GM13977 (cell line): ENCODE data around the gene ENTPD8.

Experiments
- DNase-seq: peaks from one replicate; pipeline ENCODE4 v3.0.0; 2012; ENCODE audit warnings: low spot score
- CTCF ChIP-seq: IDR thresholded peaks from 2 replicates; pipeline ENCODE4 v1.5.1; 2012; ENCODE audit warnings: mild to moderate bottlenecking, control low read depth; ENCODE audit not compliant: insufficient read depth; ENCODE audit errors: extremely low read depth, missing control alignments
- in situ Hi-C: fragments of 300-500 bp; cut with MboI; formaldehyde crosslinking; loops from one replicate; pipeline ENCODE4 v1.12.0; 2022; ENCODE audit warnings: low sequenced_read_pairs, low pct_unique_long_range_greater_than_20kb, mixed read lengths, inconsistent platforms; ENCODE audit not compliant: unreplicated experiment

Gene ENTPD8

GRCh38 chr9:137435980-137436760 is 5.0 kb downstream of the ENTPD8 start:
- in situ Hi-C loops, result no loop called here
- TF ChIP-seq CTCF, result no peak
- DNase-seq, result no peak

DNA sequence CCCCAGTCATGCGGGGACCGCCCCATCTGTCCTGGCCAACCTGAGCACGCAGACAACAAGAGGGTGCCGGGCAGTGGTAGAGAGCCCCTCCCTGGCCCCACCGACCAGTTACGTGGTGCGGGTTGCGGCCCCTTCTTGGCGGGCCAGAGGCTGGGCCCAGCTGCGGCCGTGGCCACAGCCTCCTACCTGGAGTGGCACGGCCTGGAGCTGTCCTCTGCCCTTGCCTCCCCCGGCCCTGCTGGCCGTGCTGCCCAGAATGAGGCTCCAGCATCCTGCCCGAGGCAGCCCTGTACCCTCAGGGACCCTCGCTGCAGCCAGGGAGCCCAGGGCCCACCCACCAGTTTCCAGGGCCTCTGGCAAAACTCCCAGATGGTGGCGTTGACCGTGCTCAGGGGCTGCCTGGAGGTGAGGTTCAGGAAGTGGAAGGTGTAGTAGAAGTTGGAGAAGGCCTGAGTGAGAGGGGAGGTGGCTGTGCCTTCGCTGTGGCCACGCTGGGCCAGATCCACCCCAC is 5.7 kb downstream of the ENTPD8 start:
- TF ChIP-seq CTCF, result no peak
- no peak for DNase-seq
- in situ Hi-C loops, result no loop called here

- no peak for TF ChIP-seq CTCF
- in situ Hi-C loops, result no loop called here
- no peak for DNase-seq
These were observed 6.4 kb downstream of the ENTPD8 start for GRCh38 chr9:137434498-137435380.

DNA sequence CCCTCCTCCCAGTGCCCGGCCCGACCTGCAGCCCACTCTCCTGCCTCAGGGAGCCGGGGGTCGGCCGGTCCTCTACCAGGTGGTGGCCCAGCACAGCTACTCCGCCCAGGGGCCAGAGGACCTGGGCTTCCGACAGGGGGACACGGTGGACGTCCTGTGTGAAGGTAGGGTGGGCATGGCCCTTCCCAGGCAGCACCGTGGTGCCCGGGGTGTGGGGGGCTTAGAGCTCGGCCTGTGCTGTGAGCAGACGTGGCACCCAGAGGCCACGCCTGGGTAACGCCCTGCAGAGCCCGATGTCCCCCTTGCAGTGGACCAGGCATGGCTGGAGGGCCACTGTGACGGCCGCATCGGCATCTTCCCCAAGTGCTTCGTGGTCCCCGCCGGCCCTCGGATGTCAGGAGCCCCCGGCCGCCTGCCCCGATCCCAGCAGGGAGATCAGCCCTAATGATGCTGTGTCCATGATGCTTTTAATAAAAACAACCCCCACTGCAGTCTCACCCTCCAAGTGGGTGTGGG is 7.2 kb downstream of the ENTPD8 start:
- no peak for DNase-seq
- in situ Hi-C loops, result no loop called here
- TF ChIP-seq CTCF, result no peak

- in situ Hi-C loops, result no loop called here
- TF ChIP-seq CTCF, result no peak
- DNase-seq, result no peak
These were observed 7.7 kb downstream of the ENTPD8 start for GRCh38 chr9:137433349-137433915.

DNA sequence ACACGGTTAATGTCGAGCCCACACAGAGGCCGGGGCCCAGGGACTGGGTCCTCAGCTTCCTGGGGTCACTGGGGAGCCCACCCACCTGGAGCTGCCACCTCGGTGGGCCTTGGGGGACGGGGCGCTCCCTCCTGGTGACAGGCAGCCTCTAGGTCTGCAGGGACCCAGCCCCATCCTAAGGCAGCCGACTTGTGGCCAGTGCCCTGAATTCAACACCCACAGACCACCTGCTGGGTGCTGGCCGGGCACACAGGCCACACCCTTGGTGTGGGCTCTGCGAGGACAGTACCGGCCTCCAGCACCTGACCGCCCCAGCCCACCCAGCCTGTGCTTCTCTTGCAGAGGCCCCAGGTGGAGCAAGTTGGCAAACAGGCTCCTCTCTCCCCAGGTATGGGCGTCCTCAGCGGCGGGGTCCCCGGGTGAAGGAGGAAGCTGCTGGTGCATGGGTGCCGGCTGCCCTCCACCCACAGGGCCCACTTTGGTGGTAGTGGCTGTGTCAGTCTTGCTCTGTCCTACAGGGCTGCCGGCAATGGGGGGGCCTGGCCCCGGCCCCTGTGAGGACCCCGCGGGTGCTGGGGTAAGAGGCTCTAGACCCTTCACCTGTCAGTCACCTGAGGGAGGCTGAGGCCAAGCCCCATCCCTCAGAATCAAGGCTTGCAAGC is 8.3 kb downstream of the ENTPD8 start:
- TF ChIP-seq CTCF, result no peak
- in situ Hi-C loops, result no loop called here
- no peak for DNase-seq
